DND-41 (cell line): ENCODE measurements around the gene CCDC134.

Source experiments
- ATAC-seq: fragments of 200-7000 bp; cut with Tn5 transposase; 3 replicates; pipeline ENCODE4 v1.9.1; 2021; ENCODE audit warnings: low read depth; ENCODE audit not compliant: insufficient read depth
- DNase-seq: peaks from one replicate; pipeline ENCODE4 v3.0.0-alpha.2; 2020
- H2AFZ ChIP-seq: 2 replicates; pipeline ENCODE4 v1.6.0; 2012; ENCODE audit warnings: low read depth, low read length
- H3K27ac ChIP-seq: 2 replicates; pipeline ENCODE4 v1.5.1; 2012; ENCODE audit warnings: low read length, inconsistent platforms
- H3K27me3 ChIP-seq: fragments of 200-600 bp; sonication (generic); 2 replicates; pipeline ENCODE4 v1.6.0; 2012; ENCODE audit warnings: low read length, mild to moderate bottlenecking, inconsistent platforms; ENCODE audit not compliant: insufficient read depth, poor library complexity
- H3K36me3 ChIP-seq: 2 replicates; pipeline ENCODE4 v1.5.1; 2012; ENCODE audit warnings: low read length, inconsistent platforms; ENCODE audit not compliant: insufficient read depth
- H3K4me1 ChIP-seq: 2 replicates; pipeline ENCODE4 v1.5.1; 2012; ENCODE audit warnings: mild to moderate bottlenecking, low read length; ENCODE audit not compliant: insufficient read depth
- H3K4me2 ChIP-seq: 2 replicates; pipeline ENCODE4 v1.6.0; 2012; ENCODE audit warnings: mild to moderate bottlenecking, moderate library complexity, low read length, inconsistent platforms; ENCODE audit not compliant: insufficient read depth
- H3K4me3 ChIP-seq, 2 experiments: fragments of 200-600 bp in 1 of 2; shearing (Covaris generic) in 1 of 2; 2 replicates each; pipeline ENCODE4 v1.5.1; 2012 to 2016; ENCODE audit warnings: inconsistent platforms in 2 of 2, low read length in 2 of 2, mild to moderate bottlenecking in 2 of 2, low read depth in 1 of 2, moderate library complexity in 1 of 2
- H3K79me2 ChIP-seq: 2 replicates; pipeline ENCODE4 v1.6.0; 2012; ENCODE audit warnings: low read length, inconsistent platforms; ENCODE audit not compliant: insufficient read depth
- H3K9ac ChIP-seq: 2 replicates; pipeline ENCODE4 v1.6.0; 2012; ENCODE audit warnings: low read depth, mild to moderate bottlenecking, inconsistent platforms, low read length, moderate library complexity
- H3K9me3 ChIP-seq: 2 replicates; pipeline ENCODE4 v1.5.1; 2012; ENCODE audit warnings: low read length, moderate library complexity, mild to moderate bottlenecking, inconsistent platforms; ENCODE audit not compliant: insufficient read depth, severe bottlenecking
- H4K20me1 ChIP-seq: 2 replicates; pipeline ENCODE4 v1.6.0; 2012; ENCODE audit warnings: low read length; ENCODE audit not compliant: insufficient read depth
- EZH2 ChIP-seq: IDR thresholded peaks from 3 replicates; pipeline ENCODE4 v1.6.1; 2012; ENCODE audit warnings: borderline replicate concordance, low read depth, mild to moderate bottlenecking, moderate library complexity, low read length, inconsistent platforms; ENCODE audit not compliant: severe bottlenecking
- TF ChIP-seq, protein P1 (sequence below): IDR thresholded peaks from 2 replicates; pipeline ENCODE4 v1.5.1; 2012; ENCODE audit warnings: borderline replicate concordance, low read length, moderate library complexity, mild to moderate bottlenecking; ENCODE audit not compliant: poor library complexity, severe bottlenecking; ENCODE audit errors: extremely low read depth

CCDC134 gene

DNA sequence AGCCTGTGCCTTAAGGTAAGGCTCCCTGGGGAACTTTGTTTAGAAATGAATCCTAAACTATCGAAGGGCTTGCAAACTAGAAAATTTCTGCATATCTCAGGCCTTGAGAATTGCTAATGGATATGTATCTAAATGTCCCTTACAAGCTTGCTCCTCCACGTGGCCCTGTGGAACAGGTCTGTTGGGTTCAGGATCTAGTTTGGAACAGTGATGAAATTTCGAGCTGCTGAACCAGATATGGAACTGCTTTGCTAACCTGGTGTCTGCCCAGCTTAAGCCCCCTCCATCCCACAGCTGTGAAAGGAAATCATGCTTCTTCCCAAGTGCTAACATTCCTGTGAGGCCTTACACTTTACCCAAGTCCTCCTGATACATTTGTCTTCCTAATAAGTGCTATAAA is 44.0 kb downstream of the CCDC134 start:
- Histone ChIP-seq H3K4me1 (peaks cover 52% of the 10 kb centered on the region), H3K27ac (peak overlapping the region; percentile 44; the same call in 1 of the 2 replicates), H4K20me1 (peaks cover 90% of the 10 kb centered on the region), H3K4me2 (peak overlapping the region; percentile 3; the same call in 1 of the 2 replicates), H3K4me3 (no peak overlapping the region), H3K36me3 (peaks cover 78% of the 10 kb centered on the region), H3K79me2 (peaks cover 99% of the 10 kb centered on the region), H3K9me3 (no peaks in the 10 kb centered on the region), H3K9ac (no peak overlapping the region), H3K27me3 (no peaks in the 10 kb centered on the region), H2AFZ (no peak overlapping the region)
- DNase-seq, result no peak
- TF ChIP-seq EZH2, result no peak
- TF ChIP-seq, protein P1, sequence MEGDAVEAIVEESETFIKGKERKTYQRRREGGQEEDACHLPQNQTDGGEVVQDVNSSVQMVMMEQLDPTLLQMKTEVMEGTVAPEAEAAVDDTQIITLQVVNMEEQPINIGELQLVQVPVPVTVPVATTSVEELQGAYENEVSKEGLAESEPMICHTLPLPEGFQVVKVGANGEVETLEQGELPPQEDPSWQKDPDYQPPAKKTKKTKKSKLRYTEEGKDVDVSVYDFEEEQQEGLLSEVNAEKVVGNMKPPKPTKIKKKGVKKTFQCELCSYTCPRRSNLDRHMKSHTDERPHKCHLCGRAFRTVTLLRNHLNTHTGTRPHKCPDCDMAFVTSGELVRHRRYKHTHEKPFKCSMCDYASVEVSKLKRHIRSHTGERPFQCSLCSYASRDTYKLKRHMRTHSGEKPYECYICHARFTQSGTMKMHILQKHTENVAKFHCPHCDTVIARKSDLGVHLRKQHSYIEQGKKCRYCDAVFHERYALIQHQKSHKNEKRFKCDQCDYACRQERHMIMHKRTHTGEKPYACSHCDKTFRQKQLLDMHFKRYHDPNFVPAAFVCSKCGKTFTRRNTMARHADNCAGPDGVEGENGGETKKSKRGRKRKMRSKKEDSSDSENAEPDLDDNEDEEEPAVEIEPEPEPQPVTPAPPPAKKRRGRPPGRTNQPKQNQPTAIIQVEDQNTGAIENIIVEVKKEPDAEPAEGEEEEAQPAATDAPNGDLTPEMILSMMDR, result no peak
- no peak for ATAC-seq

DNA sequence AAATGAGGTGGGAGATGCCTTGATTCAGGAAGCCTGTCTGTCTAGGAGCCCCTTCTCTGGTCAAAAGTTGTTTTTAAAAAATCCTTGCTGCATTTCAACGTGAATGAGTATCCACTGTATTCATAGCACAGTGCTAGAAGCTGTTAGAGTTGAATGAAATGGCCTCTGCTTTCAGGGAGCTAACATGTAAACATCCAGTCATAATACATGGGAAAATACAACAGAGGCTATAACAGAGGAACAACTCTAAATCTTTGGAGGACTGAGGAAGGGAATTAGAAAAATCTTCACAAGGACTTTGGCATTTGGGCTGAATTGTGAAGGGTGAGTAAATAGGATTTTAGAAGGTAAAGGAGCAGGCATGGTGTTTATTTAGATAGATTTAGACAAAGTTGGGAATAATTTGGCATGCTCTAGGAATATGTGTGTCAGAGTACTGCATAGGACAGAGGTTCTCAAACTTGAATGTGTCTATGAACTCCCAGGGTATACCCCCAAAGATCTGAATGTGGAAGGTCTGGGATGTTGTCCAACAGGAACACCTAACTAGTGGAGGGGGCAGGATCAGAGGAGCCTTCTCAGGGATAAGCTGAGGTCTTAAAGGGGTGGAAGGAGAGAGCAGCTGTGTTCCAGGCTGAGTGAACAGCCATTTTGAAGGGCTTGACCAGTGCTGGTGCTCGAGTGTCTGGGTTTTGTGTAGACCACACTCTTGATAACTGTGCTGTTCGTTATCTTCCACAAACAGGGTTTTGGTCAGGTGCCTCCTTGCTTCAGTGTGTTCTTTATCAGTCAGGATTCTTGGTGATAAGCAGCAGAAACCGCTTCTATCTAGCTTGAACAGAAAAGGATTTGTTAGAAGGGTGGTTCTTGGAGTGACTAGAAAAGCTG is 45.1 kb downstream of the CCDC134 start:
- Histone ChIP-seq H3K36me3 (peaks cover 67% of the 10 kb centered on the region), H3K27ac (no peak overlapping the region), H4K20me1 (peaks cover 89% of the 10 kb centered on the region), H3K27me3 (no peaks in the 10 kb centered on the region), H3K79me2 (peaks cover 99% of the 10 kb centered on the region), H3K4me1 (peaks cover 47% of the 10 kb centered on the region), H3K4me3 (no peak overlapping the region), H3K9ac (no peak overlapping the region), H2AFZ (no peak overlapping the region), H3K4me2 (no peak overlapping the region), H3K9me3 (no peaks in the 10 kb centered on the region)
- TF ChIP-seq EZH2, result no peak
- TF ChIP-seq, protein P1, result no peak
- DNase-seq (no peak), ATAC-seq (no peak)

DNA sequence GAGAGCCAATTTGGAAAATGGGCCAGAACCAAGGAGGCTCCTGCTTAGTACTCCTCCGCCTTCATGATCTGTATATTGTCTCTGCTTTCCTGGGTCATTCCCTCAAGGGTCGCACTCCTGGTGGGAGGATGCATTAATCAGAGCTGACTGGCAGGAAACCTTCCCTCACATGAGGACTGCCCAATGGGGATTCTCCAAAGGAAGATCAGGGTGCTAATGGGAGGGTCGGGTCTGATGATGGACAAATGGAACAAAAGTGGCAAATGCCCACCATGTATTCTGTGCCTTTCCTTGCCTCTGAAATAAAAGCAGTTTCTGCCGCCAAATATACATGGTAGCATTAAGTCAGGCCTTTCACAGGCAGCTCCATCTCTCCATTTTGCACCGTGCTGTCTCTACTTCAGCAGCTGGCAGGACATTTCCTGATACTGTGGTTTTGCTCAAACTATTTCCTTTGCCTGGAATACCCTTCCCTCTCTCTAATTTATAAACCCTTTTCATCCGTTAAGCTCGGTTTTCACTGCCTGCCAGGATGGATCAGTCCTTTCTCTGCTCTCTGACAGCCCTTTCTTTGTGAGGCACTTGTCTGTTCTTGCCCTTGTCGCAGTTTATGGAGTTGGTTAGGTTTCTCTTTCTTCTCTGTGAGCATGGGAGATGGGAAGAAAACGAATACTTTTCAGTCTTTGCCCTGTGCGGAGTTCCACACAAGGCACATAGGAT is 45.9 kb downstream of the CCDC134 start:
- no peak overlapping the region for H3K4me3 ChIP-seq
- H4K20me1 ChIP-seq, result peaks cover 84% of the 10 kb centered on the region
- H2AFZ ChIP-seq, result no peak overlapping the region
- no peak for DNase-seq
- no peaks in the 10 kb centered on the region for H3K9me3 ChIP-seq
- ATAC-seq, result peak; percentile 39; the same call in 2 of the 3 replicates
- H3K79me2 ChIP-seq, result peaks cover 98% of the 10 kb centered on the region
- H3K27me3 ChIP-seq, result no peaks in the 10 kb centered on the region
- no peak overlapping the region for H3K27ac ChIP-seq
- TF ChIP-seq, protein P1, result no peak
- TF ChIP-seq EZH2, result no peak
- H3K4me2 ChIP-seq, result no peak overlapping the region
- peaks cover 59% of the 10 kb centered on the region for H3K36me3 ChIP-seq
- no peak overlapping the region for H3K9ac ChIP-seq
- H3K4me1 ChIP-seq, result peaks cover 39% of the 10 kb centered on the region
